H54 (cell line): ENCODE results near the gene METTL24.
"Not testable (repeated sequence)": the region's sequence is repeated elsewhere in the genome, so short reads cannot be mapped to it uniquely, and the experiment has no call there.

ENCODE experiments used
- DNase-seq: peaks from one replicate; pipeline ENCODE4 v3.0.0; 2011; ENCODE audit warnings: low spot score, mixed read lengths; ENCODE audit not compliant: insufficient read length
- FAIRE-seq: peaks from 3 replicates; lab custom pipeline; 2011; peaks lifted over from hg19 to GRCh38; lab: Jason Lieb, UNC
- POLR2A ChIP-seq: IDR thresholded peaks from 2 replicates; pipeline ENCODE4 v1.6.1; 2011; ENCODE audit warnings: low read depth, mild to moderate bottlenecking, low read length

METTL24 gene

GRCh38 chr6:110322151-110322873 is 35.8 kb downstream of the METTL24 start:
- no peak for TF ChIP-seq POLR2A
- no peak for DNase-seq
- no peak for FAIRE-seq

- DNase-seq: no peak
- no peak for TF ChIP-seq POLR2A
- no peak for FAIRE-seq
These were observed 37.8 kb downstream of the METTL24 start for GRCh38 chr6:110320307-110320706.

- DNase-seq (no peak), FAIRE-seq (no peak)
- TF ChIP-seq POLR2A: no peak
These were observed 38.3 kb downstream of the METTL24 start for GRCh38 chr6:110319843-110320242.

- TF ChIP-seq POLR2A: no peak
- FAIRE-seq (no peak), DNase-seq (no peak)
These were observed 38.8 kb downstream of the METTL24 start for GRCh38 chr6:110319381-110319780.

- DNase-seq: no peak
- TF ChIP-seq POLR2A: no peak
- no peak for FAIRE-seq
These were observed 39.2 kb downstream of the METTL24 start for GRCh38 chr6:110318971-110319370.

- no peak for TF ChIP-seq POLR2A
- FAIRE-seq (no peak), DNase-seq (no peak)
These were observed 40.5 kb downstream of the METTL24 start for GRCh38 chr6:110317646-110318045.

GRCh38 chr6:110317189-110317588 is 41.0 kb downstream of the METTL24 start:
- no peak for DNase-seq
- TF ChIP-seq POLR2A: no peak
- no peak for FAIRE-seq

GRCh38 chr6:110315869-110316398 is 42.2 kb downstream of the METTL24 start:
- no peak for FAIRE-seq
- no peak for DNase-seq
- no peak for TF ChIP-seq POLR2A

GRCh38 chr6:110315207-110315868 is 42.8 kb downstream of the METTL24 start:
- no peak for FAIRE-seq

GRCh38 chr6:110310861-110311446 is 47.2 kb downstream of the METTL24 start:
- TF ChIP-seq POLR2A: no peak
- FAIRE-seq (no peak), DNase-seq (no peak)

More at GRCh38 chr6:110315207-110315868, 42.8 kb downstream of the METTL24 start:
- DNase-seq: no peak
- TF ChIP-seq POLR2A: no peak

- not testable (repeated sequence) for DNase-seq, FAIRE-seq
These were observed 48.7 kb downstream of the METTL24 start for GRCh38 chr6:110309432-110309831.

GRCh38 chr6:110307368-110307767 is 50.8 kb downstream of the METTL24 start:
- FAIRE-seq (no peak), DNase-seq (no peak)
- TF ChIP-seq POLR2A: no peak

GRCh38 chr6:110305832-110306231 is 52.3 kb downstream of the METTL24 start:
- not testable (repeated sequence) for FAIRE-seq

GRCh38 chr6:110303692-110304091 is 54.5 kb downstream of the METTL24 start:
- not testable (repeated sequence) for FAIRE-seq, DNase-seq

More at GRCh38 chr6:110305832-110306231, 52.3 kb downstream of the METTL24 start:
- DNase-seq: not testable (repeated sequence)

GRCh38 chr6:110298916-110299315 is 59.2 kb downstream of the METTL24 start:
- TF ChIP-seq POLR2A: no peak
- DNase-seq (no peak), FAIRE-seq (no peak)
